HG02870 (cell line): ENCODE results near the gene CASTOR1.

Experiments
- ATAC-seq: cut with Tn5 transposase; IDR thresholded peaks from one replicate; pipeline ENCODE4 v1.9.1; 2021; ENCODE audit warnings: mild to moderate bottlenecking, moderate library complexity; ENCODE audit not compliant: unreplicated experiment

Gene CASTOR1

DNA sequence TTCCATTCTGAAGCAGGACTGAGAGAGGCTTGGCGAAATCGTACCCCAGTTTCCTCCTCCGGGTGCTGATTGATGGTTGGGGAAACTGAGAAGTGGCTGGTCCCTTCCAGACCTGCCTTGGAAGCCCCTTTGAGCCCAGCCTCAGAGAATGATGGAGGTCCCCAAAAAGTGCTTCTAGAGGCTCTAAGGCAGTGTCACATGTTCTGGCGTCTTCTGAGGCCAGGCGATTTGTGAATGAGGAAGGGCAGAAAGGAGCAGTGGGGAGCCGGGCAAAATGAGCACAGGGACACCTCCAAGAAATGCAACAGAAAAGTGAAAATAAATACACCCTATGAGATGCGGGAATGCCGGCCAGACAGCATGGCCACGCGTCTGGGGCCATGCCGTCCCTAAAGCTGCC, 41.7 kb downstream of the CASTOR1 start:
- ATAC-seq: no peak

DNA sequence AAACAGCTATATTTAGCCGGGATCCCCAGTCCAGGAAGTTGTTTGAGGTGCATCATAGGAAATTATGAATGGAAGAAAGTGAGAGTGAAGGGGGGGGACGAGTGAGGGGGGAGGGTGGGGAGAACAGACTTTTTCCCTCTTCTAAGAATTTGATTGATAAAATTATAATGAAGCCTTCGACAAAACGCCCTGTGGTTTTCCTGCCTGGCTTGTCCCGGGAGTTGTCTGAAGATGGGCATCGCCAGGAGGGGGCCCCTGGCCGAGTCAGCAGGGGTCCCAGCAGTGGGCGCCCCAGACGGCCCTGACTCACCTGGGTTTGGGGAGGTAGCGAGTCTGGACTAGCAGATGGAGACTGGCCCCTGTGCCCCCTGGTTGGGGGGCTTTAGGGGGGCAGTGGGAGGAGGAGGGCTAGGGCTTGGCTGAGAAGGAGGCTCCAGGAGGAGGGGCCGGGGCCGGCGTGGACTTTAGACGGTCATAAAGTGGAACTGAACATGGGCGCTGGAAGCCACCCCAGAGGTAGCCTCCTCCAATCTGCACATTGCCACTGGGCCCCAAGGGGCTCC, 42.4 kb downstream of the CASTOR1 start:
- ATAC-seq: no peak

DNA sequence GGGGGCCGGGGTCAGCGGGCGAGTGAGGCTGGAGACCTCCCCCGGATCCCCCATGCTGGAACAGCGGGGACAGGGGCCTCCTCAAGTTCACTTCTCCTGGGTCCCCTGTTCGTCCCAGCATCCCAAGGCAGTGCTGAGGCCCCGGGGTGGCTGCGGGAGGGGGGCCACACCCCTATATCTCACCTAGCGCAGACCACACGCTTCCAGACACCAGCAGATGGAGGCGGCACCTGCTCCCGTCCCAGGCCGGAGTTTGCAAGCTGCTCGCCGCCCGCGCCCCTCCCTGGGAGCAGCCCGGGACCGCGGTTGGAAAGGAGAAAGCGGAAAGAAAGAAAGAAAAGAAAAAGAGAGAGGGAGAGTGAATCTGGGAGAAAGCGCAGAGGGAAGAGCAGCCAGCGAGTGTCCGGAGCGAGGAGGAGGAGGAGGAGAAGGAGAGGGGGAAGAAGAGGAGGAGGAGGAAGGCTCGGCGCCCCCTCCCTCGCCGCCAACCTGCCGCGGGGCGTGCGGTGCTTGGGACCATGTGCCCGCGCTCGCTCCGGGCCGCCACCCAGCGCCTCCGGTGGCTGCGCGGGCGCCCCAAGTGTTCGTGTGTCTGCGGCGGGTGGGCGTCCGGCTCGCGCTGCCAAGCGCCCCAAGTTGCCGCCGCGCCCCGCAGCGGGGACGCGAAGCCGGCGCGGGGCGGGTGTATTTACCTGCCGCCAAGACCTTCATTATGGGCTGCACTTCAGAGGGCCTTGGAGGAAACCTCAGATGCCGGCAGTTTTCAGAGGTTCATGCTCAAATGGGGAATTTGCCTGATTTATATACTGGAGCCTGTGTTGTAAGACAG, 43.1 kb downstream of the CASTOR1 start, which contains the start of gene LIF:
TSS of gene LIF (minus strand) at position 775 of the 829 bp plus-strand sequence. CDS start at position 711, 64 bp downstream.
- no peak for ATAC-seq

GRCh38 chr22:30245181-30245984, 43.9 kb downstream of the CASTOR1 start:
- ATAC-seq: no peak

- ATAC-seq: no peak
Measured at GRCh38 chr22:30244641-30245040, 44.7 kb downstream of the CASTOR1 start.

GRCh38 chr22:30244066-30244465, 45.2 kb downstream of the CASTOR1 start:
- ATAC-seq: no peak

GRCh38 chr22:30243661-30244060, 45.6 kb downstream of the CASTOR1 start:
- no peak for ATAC-seq

- ATAC-seq: no peak
Measured at GRCh38 chr22:30241576-30242371, 47.5 kb downstream of the CASTOR1 start.

DNA sequence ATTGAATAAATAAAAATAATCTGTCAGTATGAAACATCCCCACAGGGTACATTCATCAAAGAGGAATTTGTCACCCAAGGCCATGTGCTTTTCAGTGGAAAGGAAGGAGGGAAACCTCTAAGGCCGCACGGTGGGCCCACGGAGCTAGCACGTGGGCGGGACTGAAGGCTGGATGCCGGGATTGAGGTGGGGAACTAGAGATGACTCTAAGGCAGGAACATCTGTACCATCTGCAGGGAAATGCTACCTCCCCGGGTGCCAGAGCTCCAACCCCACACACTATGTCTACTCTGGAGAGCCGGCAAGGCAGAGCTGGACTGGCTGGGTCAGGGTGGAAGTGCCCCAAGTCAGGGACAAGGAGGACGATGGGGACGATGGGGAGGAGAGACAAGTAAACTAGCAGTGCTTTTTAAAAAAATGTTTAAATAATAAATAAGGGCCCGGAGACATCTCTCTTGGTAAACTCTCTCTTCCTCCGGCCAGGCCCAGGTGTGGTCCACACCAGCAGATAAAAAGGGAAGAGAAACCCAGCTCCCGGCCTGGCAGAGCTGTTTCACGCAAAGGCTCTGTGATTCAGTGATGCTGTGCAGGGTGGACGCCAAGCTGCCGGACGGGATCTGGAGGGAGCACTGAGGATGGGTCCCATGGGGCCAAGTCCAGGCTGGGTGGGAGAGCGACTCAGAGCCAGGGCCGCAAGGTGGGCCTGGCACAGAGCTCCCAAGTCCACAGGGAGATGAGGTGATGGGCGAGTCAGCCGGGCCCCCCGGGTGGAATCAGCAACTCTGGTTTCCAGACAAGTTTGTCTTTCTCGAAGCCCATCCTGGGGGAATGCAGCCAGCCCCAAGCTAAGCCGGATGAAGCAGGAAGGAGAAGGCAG, 48.5 kb downstream of the CASTOR1 start:
- no peak for ATAC-seq

DNA sequence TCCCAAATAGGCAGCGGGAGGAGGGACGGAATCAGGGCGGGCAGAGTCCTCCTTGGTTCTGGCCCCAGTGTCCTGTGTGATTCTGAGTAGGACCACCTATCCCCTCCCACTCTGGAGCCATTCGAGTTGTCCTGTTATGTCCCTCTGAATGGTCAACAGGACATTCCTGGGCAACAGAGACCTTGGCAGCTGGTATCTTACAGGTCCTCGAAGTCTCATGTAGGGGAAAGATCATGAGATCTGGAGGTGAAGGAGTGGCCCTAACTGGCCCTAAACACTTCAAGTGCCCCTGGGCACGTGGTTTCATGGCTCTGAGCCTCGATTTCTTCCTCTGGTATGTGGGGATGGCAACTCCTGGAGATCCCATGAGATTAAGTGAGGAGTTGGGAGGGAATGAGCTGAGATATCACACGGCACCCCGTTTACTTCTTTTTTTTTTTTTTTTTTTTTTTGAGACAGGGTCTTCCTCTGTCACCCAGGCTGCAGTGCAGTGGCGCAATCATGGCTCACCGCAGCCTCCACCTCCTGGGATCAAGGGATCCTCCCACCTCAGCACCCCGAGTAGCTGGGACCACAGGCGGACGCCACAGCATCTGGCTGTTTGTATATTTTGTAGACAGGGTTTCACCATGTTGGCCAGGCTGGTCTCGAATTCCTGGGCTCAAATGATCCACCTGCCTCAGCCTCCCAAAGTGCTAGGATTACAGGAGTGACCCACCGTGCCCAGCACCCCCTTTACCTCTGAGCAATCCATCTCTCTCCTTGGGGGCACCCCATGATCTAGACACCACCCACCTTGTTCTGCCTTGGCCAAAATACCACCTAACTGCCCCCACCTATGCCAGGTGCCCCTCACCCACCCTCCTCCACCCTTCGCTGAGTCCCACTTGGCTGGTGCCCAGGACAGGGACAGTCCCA, 49.6 kb downstream of the CASTOR1 start:
- ATAC-seq: no peak

DNA sequence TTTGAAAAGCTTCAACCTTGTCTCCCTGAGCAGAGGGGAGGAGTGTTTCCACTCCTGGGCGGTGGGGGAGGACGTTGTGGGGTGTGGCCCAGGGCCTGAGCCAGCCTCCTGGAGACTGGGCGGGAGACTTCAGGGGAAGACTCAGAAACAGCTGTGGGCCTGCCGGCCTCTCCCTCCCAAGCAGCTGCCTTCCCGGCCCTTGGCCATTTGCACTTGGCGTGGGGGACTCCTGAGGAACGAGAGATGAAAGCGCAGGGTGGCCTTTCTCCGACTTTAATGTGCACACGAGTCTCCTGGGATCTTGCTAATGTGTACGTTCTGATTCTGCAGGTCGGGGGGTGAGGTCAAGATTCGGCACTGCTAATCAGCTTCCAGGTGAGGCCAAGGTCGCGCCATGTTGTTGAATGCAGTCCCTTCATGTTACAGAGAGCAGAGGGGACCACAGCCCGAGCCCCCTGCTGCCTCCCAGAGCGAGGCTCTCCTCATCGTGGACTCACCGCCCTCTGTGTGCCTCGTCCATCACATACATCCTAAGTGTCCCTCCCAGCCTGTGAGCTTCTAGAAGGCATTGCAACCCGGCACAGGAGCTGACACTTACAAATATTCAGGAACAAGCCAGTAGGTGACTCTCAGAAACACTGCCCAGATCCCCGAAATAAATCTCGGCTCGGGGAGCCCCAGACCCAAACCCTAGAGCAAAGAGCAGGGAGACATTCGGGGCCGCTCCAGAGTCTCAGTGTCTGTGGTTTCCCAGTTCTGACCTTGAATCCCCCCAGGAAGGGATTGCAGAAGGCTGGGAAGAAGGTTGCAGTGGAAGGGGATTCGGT, 50.4 kb downstream of the CASTOR1 start:
- ATAC-seq: no peak

GRCh38 chr22:30238136-30238535, 51.2 kb downstream of the CASTOR1 start:
- no peak for ATAC-seq

DNA sequence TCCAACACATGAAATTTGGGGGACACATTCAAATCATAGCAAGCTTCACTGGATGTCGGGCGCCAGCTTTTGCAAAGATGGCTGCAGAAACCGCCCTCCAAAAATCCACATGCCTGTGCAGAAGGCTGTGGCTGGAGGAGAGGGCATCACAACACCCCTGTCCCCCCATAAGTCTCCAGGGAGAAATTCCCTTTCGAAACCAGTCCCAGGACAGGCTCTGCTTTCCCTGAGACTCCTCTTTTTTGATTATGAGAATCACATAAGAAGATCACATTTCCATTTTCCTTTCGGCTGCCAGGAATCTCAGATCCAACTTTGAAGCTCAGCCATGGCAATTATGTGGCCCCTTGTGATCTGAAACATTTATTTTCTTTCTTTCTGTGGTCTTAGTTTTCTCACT, 52.4 kb downstream of the CASTOR1 start:
- no peak for ATAC-seq

- ATAC-seq: no peak
Measured at GRCh38 chr22:30235687-30236170, 53.6 kb downstream of the CASTOR1 start.
